Measurements from ENCODE around the gene LRGUK.
A peak's percentile ranks its signal among the peaks of the same experiment; 100 is the strongest.
"Not testable (repeated sequence)": the region's sequence is repeated elsewhere in the genome, so short reads cannot be mapped to it uniquely, and the experiment has no call there.

Gene LRGUK

GRCh38 chr7:134290286-134290685, 163.1 kb downstream of the LRGUK start:
- DNase-seq (ENCODE audit: extremely low spot score, insufficient read length, low read depth) = no peak
- no peak for FAIRE-seq

- DNase-seq (ENCODE audit: extremely low spot score, insufficient read length, low read depth) (peak; percentile 50), FAIRE-seq (peak; percentile 99)
Measured at GRCh38 chr7:134293002-134293740, 166.0 kb downstream of the LRGUK start.

DNA sequence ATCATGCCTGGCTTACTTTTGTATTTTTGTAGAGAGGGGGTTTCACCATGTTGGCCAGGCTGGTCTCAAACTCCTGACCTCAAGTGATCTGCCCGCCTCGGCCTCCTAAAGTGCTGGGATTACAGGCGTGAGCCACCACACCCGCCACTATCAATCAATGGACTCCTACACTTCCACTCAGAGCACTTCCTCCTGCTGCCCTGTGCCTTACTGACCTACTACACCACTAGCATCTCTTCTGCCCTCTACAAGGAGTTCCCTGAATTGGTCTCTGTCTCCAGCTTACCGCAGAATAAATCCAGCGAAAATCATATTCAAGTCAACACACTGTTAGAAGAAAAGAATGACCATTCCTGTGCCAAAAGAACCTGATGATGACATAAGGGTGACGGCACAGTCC, 168.8 kb downstream of the LRGUK start:
- not testable (repeated sequence) for FAIRE-seq; DNase-seq (ENCODE audit: extremely low spot score, insufficient read length, low read depth)

DNA sequence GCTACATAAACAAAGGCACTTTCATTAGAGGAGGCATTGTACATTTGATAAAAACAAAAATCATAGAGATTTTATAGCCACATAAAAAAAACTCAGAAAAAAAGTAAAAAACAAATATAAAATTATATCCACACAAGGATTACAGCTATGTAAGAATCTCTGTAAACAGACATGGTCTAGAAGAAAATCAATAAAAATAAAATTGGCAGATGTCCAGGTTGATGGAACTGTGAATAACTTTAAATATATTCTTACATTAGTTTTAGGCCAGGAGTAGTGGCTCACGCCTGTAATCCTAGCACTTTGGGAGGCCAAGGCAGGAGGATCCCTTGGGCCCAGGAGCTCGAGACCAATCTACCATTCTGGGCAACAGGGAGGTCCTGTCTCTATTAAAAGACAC, 170.3 kb downstream of the LRGUK start:
- DNase-seq (ENCODE audit: extremely low spot score, insufficient read length, low read depth) = no peak
- FAIRE-seq = no peak

DNA sequence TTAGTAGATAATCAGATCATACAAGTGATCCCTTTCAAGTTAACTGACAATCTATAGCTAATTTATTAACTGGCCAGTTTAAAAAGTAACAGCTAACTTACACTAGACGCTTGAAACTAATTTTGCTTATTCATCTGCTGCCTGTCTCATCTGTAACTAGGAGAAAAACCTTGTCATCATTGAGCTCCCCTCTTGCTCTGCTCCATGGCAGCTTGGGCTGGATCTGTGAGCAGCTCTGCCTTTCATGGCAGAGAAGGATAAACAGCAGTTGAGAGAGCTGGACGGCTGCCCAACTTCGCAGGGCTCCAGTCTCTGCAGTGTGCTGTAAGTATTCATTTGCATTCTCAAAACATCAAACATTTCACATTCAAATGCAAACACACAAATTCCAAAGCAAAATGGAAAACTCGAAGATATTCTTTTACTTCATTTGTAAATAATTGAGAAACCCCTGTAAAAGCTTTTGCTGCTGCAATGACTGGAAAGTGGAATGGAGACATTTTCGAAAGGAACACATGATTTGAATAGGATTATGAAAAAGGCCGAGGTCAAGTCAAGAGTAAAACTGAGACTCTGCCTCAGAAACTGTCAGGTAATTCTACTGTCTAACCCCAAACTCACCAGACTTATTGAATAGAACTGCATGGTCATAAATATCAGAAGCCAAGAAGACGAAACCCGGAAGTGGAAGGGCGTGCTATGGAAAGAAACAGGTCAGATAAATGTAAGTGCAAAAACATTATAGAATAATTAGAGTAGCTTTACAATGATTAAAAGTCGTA, 172.0 kb downstream of the LRGUK start:
- DNase-seq (ENCODE audit: extremely low spot score, insufficient read length, low read depth) (no peak), FAIRE-seq (peak; percentile 26)

GRCh38 chr7:134300988-134301387, 173.8 kb downstream of the LRGUK start:
- FAIRE-seq (no peak), DNase-seq (ENCODE audit: extremely low spot score, insufficient read length, low read depth) (no peak)

GRCh38 chr7:134301592-134301991, 174.5 kb downstream of the LRGUK start:
- DNase-seq (ENCODE audit: extremely low spot score, insufficient read length, low read depth) = no peak
- FAIRE-seq = no peak

DNA sequence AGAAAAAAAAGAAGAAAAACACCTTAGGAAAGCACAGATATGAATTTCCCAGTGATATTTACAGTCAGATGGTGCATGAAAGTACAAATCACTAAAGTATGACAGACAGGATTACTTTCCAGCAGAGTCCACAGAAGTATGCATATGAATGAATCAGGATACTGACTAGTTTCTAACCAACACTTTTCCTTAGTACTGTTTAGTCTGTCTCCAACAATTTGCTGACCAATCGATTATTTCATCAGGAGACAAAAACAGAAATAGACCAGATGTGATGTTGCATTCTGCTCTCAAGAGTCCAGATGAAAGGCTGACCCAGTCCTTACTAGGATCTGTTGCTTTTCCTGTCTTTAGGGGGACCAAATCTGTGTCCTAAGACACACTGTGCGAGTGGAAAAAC, 175.0 kb downstream of the LRGUK start:
- DNase-seq (ENCODE audit: extremely low spot score, insufficient read length, low read depth) (no peak), FAIRE-seq (no peak)

GRCh38 chr7:134307320-134307719, 180.2 kb downstream of the LRGUK start:
- no peak for FAIRE-seq
- DNase-seq (ENCODE audit: extremely low spot score, insufficient read length, low read depth) = no peak

GRCh38 chr7:134308548-134308947, 181.4 kb downstream of the LRGUK start:
- FAIRE-seq (no peak), DNase-seq (ENCODE audit: extremely low spot score, insufficient read length, low read depth) (no peak)

DNA sequence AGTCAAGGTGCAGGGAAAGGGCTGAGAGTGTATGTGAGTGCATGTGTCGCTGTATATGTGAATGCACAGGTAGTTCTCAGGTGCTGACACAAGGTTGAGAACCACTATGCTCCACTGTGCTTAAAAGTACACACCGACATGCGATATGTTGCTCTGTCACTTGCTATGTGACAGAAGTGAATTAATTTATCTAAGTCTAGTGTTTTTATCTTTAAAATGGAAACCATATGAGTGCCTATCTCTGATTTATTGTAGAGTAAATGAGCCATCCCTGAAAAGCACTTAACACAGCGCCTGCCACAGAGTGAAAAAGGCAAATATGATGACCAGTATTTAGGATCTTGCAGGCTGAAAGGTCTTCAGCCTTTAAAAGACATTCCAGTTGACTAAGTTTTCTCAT, 184.7 kb downstream of the LRGUK start:
- FAIRE-seq (no peak), DNase-seq (ENCODE audit: extremely low spot score, insufficient read length, low read depth) (no peak)

- DNase-seq (ENCODE audit: extremely low spot score, insufficient read length, low read depth) = no peak
- no peak for FAIRE-seq
Measured at GRCh38 chr7:134312717-134313116, 185.6 kb downstream of the LRGUK start.

DNA sequence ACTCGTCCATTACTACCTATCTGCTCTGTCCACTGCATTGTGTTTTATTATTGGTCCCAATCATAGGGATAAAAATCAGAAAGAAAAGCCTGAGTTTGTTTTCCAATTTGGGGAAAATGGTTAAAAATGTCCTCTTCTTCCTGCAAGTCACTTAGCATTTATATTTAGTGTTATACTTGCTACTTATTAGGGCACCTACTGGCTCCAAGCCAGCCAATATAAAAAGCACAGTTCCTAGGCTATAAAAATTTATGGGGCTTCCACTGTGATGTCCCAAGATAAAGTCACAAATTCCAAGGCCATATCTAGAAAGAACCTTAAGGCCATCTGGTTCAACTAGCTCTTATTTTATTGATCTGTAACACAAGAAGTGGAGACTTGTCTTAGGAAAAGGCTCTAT, 186.4 kb downstream of the LRGUK start:
- FAIRE-seq (no peak), DNase-seq (ENCODE audit: extremely low spot score, insufficient read length, low read depth) (no peak)
